ENCODE results near the gene MRPS34. TPM values are rescaled to one million over a fixed set of nuclear protein-coding genes. Genes with fewer than 3 reads are reported as not detected.

Gene MRPS34
- total RNA-seq, 1 donor from 2014 or later = 71.3 TPM

DNA sequence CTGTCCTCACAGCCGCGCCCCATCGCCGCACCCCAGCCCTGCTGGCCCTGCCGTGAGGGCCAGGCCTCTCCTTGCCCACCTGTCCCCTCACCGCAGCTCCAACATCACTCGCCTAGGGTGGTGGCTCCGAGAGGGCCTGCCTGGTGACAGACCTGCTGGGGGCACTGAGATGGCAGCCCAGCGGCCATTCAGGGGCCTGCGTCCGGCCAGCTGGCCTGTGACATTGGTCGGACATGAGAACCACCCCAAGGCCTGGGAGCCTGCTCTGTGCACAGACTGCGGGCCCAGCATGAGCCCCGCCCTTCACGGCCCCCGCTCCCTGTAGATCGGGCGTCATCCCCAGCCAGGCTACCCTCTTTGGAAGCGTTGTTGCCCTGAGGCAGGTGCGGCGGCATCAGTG, 13.4 kb downstream of the MRPS34 start:
- no peak for FAIRE-seq
- TF ChIP-seq, protein P1, sequence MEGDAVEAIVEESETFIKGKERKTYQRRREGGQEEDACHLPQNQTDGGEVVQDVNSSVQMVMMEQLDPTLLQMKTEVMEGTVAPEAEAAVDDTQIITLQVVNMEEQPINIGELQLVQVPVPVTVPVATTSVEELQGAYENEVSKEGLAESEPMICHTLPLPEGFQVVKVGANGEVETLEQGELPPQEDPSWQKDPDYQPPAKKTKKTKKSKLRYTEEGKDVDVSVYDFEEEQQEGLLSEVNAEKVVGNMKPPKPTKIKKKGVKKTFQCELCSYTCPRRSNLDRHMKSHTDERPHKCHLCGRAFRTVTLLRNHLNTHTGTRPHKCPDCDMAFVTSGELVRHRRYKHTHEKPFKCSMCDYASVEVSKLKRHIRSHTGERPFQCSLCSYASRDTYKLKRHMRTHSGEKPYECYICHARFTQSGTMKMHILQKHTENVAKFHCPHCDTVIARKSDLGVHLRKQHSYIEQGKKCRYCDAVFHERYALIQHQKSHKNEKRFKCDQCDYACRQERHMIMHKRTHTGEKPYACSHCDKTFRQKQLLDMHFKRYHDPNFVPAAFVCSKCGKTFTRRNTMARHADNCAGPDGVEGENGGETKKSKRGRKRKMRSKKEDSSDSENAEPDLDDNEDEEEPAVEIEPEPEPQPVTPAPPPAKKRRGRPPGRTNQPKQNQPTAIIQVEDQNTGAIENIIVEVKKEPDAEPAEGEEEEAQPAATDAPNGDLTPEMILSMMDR (IDR thresholded peaks at IDR 0.05; ENCODE audit: insufficient read depth, low read length, severe bottlenecking) = no peak
- Histone ChIP-seq H3K36me3 (ENCODE audit: control insufficient read depth, insufficient read depth, low read length) (peaks cover 22% of the 10 kb centered on the region), H3K27me3 (ENCODE audit: control insufficient read depth, insufficient read depth, low read length) (no peaks in the 10 kb centered on the region), H3K4me3 (ENCODE audit: low read depth, low read length) (no peak overlapping the region)
- no peak for DNase-seq (ENCODE audit: low read depth)

DNA sequence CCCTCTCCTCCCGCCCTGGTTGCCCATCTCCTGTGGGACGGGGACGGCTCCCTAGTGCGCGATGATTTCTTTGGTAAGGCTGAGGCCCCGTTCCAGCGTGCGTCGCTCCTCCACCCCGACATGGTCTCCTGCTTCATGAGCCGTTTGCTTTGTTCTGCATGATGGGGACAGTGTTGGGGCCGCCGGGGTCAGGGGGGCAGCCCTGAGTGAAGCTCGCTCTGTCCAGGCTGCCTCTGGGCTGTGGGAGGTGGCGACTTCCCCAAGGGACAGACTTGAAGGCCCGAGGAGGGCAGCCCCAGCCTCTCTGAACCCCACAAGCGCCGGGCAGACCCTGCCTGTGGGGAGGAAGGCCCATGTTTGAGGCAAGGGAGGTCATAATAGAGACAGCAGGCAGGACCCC, 14.0 kb downstream of the MRPS34 start:
- DNase-seq (ENCODE audit: low read depth) (no peak), FAIRE-seq (no peak)
- H3K36me3 ChIP-seq (ENCODE audit: control insufficient read depth, insufficient read depth, low read length) = peaks cover 17% of the 10 kb centered on the region
- H3K27me3 ChIP-seq (ENCODE audit: control insufficient read depth, insufficient read depth, low read length) = no peaks in the 10 kb centered on the region
- no peak overlapping the region for H3K4me3 ChIP-seq (ENCODE audit: low read depth, low read length)
- TF ChIP-seq, protein P1 (IDR thresholded peaks at IDR 0.05; ENCODE audit: insufficient read depth, low read length, severe bottlenecking) = no peak

DNA sequence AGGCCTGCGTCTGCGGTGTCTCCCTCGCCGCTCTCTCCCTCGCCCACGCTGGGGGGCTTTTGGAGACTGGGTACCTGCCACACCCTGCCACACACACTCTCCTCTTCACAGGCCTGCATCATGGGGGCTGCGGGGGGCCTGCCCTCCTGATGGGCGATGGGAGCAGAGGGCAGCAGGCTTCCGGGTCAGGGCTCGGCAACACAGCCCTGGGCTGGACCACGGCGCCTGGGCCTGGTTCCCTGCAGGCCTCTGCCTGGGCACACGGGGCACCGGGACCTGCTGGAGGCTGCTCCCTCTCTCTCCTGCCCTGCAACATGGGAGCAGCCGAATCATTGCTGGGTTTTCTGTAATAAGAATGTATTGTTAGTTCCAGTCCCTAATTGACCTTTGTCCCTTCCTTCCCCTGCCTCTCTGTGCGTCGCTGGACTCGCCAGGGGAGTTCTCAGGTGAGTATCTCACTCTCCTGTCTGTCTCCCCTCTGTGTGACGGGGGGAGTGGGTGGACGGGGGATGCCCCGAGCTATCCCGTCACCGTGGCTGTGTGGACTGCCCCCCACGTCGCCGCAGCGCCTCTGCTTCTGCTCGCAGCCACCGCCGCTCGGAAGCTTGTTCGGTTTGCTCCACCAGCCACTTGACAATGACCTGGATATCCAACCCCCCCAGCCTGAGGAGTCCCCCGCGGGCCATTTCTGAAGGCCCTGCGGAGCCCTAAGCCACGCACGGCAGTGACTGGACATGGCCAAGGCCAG, 15.0 kb downstream of the MRPS34 start:
- peaks cover 12% of the 10 kb centered on the region for H3K36me3 ChIP-seq (ENCODE audit: control insufficient read depth, insufficient read depth, low read length)
- no peak overlapping the region for H3K4me3 ChIP-seq (ENCODE audit: low read depth, low read length)
- H3K27me3 ChIP-seq (ENCODE audit: control insufficient read depth, insufficient read depth, low read length) = no peaks in the 10 kb centered on the region
- FAIRE-seq = no peak
- no peak for DNase-seq (ENCODE audit: low read depth)
- TF ChIP-seq, protein P1 (IDR thresholded peaks at IDR 0.05; ENCODE audit: insufficient read depth, low read length, severe bottlenecking) = no peak

DNA sequence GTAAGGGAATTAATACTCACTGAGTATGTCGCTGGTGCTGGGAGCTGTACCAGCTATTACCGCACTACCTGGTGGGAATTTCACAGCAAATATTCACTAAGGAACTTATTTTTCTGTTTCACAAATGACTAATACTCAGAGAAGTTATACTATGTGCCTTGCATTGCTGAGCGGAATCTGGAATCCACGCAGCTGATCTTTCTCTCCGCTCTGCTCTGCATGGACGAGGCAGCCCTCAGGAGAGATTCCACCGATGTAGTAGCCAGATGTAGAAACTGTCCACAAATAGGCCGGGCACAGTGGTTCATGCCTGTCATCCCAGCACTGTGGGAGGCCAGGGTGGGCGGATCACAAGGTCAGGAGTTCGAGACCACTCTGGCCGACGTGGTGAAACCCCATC, 18.7 kb downstream of the MRPS34 start:
- H3K36me3 ChIP-seq (ENCODE audit: control insufficient read depth, insufficient read depth, low read length) = peaks cover 20% of the 10 kb centered on the region
- no peak for DNase-seq (ENCODE audit: low read depth)
- H3K27me3 ChIP-seq (ENCODE audit: control insufficient read depth, insufficient read depth, low read length) = no peaks in the 10 kb centered on the region
- no peak for FAIRE-seq
- no peak overlapping the region for H3K4me3 ChIP-seq (ENCODE audit: low read depth, low read length)
- TF ChIP-seq, protein P1 (IDR thresholded peaks at IDR 0.05; ENCODE audit: insufficient read depth, low read length, severe bottlenecking) = no peak

DNA sequence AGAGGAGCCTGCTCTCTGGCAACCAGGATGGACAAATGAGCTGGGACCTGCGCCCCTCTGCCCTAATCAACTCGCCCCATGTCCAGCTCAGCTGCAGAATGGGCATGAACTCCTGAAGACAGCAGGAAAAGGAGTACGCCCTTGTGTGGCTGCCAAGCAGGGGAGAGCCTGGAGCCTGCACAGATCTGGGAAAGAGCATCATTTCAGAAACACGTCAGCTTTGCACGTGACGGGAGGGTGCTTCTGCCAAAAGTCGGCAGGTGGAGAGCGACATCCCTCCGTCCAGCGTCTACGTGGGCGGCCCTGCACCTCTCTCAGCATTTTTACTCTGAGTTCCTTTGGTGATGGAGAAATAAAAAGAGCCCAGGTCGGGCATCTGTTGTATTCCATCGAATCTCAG, 20.1 kb downstream of the MRPS34 start:
- H3K27me3 ChIP-seq (ENCODE audit: control insufficient read depth, insufficient read depth, low read length) = no peaks in the 10 kb centered on the region
- no peak overlapping the region for H3K4me3 ChIP-seq (ENCODE audit: low read depth, low read length)
- H3K36me3 ChIP-seq (ENCODE audit: control insufficient read depth, insufficient read depth, low read length) = peaks cover 28% of the 10 kb centered on the region
- TF ChIP-seq, protein P1 (IDR thresholded peaks at IDR 0.05; ENCODE audit: insufficient read depth, low read length, severe bottlenecking) = no peak
- no peak for FAIRE-seq
- no peak for DNase-seq (ENCODE audit: low read depth)

DNA sequence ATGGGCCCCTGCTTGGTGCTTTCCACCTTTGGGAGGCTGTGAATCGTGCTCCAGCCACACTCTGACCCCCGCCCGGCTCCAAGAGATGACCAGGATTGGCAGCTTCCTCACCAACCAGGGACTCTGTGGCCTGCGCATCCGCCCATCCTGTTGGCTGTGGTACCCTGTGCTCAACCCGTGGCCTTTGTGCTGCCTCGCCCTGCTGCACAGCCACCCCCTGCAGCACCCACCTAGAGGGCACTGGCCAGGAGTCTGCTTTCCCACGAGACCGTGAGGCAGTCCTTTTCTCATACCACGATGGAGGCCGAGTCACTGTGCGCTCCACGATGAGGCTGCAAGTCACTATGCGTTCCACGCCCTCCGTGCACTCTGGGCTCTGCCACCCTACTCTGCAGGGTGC, 21.0 kb downstream of the MRPS34 start:
- no peak overlapping the region for H3K4me3 ChIP-seq (ENCODE audit: low read depth, low read length)
- no peak for FAIRE-seq
- no peak for DNase-seq (ENCODE audit: low read depth)
- H3K27me3 ChIP-seq (ENCODE audit: control insufficient read depth, insufficient read depth, low read length) = no peaks in the 10 kb centered on the region
- H3K36me3 ChIP-seq (ENCODE audit: control insufficient read depth, insufficient read depth, low read length) = peaks cover 29% of the 10 kb centered on the region
- TF ChIP-seq, protein P1 (IDR thresholded peaks at IDR 0.05; ENCODE audit: insufficient read depth, low read length, severe bottlenecking) = no peak
